Purkinje cell (primary cell): ENCODE measurements around the gene BANF1. TPM values are rescaled to one million over a fixed set of nuclear protein-coding genes. Genes with fewer than 3 reads are reported as not detected.

Source experiments
- polyA plus RNA-seq: library from polyadenylated mRNA; unstranded; fragments of >200 nt; fragmentation: Nextera tagmentation; gene quantifications from 2 replicates; pipeline ENCODE4 v1.2.1, GENCODE V29; 2014

Gene BANF1
- 356 and 424 TPM in 2 replicates for polyA plus RNA-seq

GRCh38 chr11:66001942-66002647 is at the start of gene BANF1, which contains the start of gene EIF1AD:
BANF1 (plus strand) TSS chr11:66002503; CDS start chr11:66003251, 748 bp downstream.
EIF1AD (minus strand) TSS chr11:66002157; CDS start chr11:66000389, 1,768 bp downstream.

GRCh38 chr11:65961267-65962140 is 40.8 kb upstream of the BANF1 start, which contains the start of gene SART1:
SART1 (plus strand) TSS chr11:65961734; CDS start chr11:65961781, 47 bp downstream.

GRCh38 chr11:66011785-66012303 is 9.5 kb downstream of the BANF1 start, which contains the start of gene CST6:
CST6 (plus strand) TSS chr11:66012008; CDS start chr11:66012045, 37 bp downstream.

GRCh38 chr11:66026017-66026529 is 23.8 kb downstream of the BANF1 start, which contains the start of gene CATSPER1:
CATSPER1 (minus strand) TSS chr11:66026479; CDS start chr11:66026379, 100 bp downstream.

GRCh38 chr11:66048547-66049323 is 46.4 kb downstream of the BANF1 start, which contains the start of gene GAL3ST3:
GAL3ST3 (minus strand) TSS chr11:66049161; CDS start chr11:66045415, 3,746 bp downstream.

GRCh38 chr11:66051766-66052663 is 49.7 kb downstream of the BANF1 start, which contains the start of gene SF3B2:
SF3B2 (plus strand) TSS chr11:66052364; CDS start chr11:66052385, 21 bp downstream.

Other genes starting within 250 kb of the BANF1 start
- 0.08 and 0.35 TPM in 2 replicates for gene AP5B1, start 221.5 kb upstream of the BANF1 start, polyA plus RNA-seq
- gene OVOL1, start 215.4 kb upstream of the BANF1 start, polyA plus RNA-seq, result not detected in 2 replicates
- gene SNX32, start 168.5 kb upstream of the BANF1 start, polyA plus RNA-seq, result 2.2 and 4.6 TPM in 2 replicates
- 185 and 274 TPM in 2 replicates for gene CFL1, start 144.3 kb upstream of the BANF1 start, polyA plus RNA-seq
- gene MUS81, start 142.1 kb upstream of the BANF1 start, polyA plus RNA-seq, result 9.5 and 11.2 TPM in 2 replicates
- 0.31 and 1.8 TPM in 2 replicates for gene EFEMP2, start 129.7 kb upstream of the BANF1 start, polyA plus RNA-seq
- not detected in 2 replicates for gene CTSW, start 122.7 kb upstream of the BANF1 start, polyA plus RNA-seq
- 37.0 and 67.8 TPM in 2 replicates for gene FIBP, start 114.0 kb upstream of the BANF1 start, polyA plus RNA-seq
- 2.2 and 2.7 TPM in 2 replicates for gene CCDC85B, start 111.8 kb upstream of the BANF1 start, polyA plus RNA-seq
- not detected in 2 replicates for gene FOSL1, start 102.1 kb upstream of the BANF1 start, polyA plus RNA-seq
- gene C11orf68, start 83.4 kb upstream of the BANF1 start, polyA plus RNA-seq, result 12.4 and 15.2 TPM in 2 replicates
- 32.5 and 40.9 TPM in 2 replicates for gene DRAP1, start 83.1 kb upstream of the BANF1 start, polyA plus RNA-seq
- gene TSGA10IP, start 57.0 kb upstream of the BANF1 start, polyA plus RNA-seq, result 0.73 TPM in 1 of 2 replicates, not detected in the other
- gene SART1, start 40.8 kb upstream of the BANF1 start, polyA plus RNA-seq, result 22.8 and 46.8 TPM in 2 replicates
- gene EIF1AD, start 346 bp upstream of the BANF1 start, polyA plus RNA-seq, result 30.9 and 38.3 TPM in 2 replicates
- gene CST6, start 9.5 kb downstream of the BANF1 start, polyA plus RNA-seq, result not detected in 2 replicates
- gene CATSPER1, start 24.0 kb downstream of the BANF1 start, polyA plus RNA-seq, result 0.59 TPM in 1 of 2 replicates, not detected in the other
- 8.7 and 19.5 TPM in 2 replicates for gene GAL3ST3, start 46.7 kb downstream of the BANF1 start, polyA plus RNA-seq
- 63.3 and 67.3 TPM in 2 replicates for gene SF3B2, start 49.9 kb downstream of the BANF1 start, polyA plus RNA-seq
- gene PACS1, start 67.8 kb downstream of the BANF1 start, polyA plus RNA-seq, result 1.0 and 2.4 TPM in 2 replicates